Suprapubic skin (tissue), 3 donors: ENCODE results near the gene TIGD4.

Source experiments
- POLR2A ChIP-seq, 2 donors: fragments of 450-650 bp; IDR thresholded peaks; one replicate each; pipeline ENCODE4 v1.6.1; 2017; ENCODE audit warnings: antibody characterized with exemption in 2 of 2, mild to moderate bottlenecking in 2 of 2, moderate library complexity in 2 of 2
- TF ChIP-seq, protein P1 (sequence below), 2 donors: fragments of 200-600 bp in 1 of 2; fragments of 450-650 bp in 1 of 2; sonication (generic) in 1 of 2; IDR thresholded peaks; one replicate each; pipeline ENCODE4 v1.5.1; 2016 to 2019; ENCODE audit warnings: antibody characterized with exemption in 2 of 2, mild to moderate bottlenecking in 1 of 2, moderate library complexity in 1 of 2

DNA sequence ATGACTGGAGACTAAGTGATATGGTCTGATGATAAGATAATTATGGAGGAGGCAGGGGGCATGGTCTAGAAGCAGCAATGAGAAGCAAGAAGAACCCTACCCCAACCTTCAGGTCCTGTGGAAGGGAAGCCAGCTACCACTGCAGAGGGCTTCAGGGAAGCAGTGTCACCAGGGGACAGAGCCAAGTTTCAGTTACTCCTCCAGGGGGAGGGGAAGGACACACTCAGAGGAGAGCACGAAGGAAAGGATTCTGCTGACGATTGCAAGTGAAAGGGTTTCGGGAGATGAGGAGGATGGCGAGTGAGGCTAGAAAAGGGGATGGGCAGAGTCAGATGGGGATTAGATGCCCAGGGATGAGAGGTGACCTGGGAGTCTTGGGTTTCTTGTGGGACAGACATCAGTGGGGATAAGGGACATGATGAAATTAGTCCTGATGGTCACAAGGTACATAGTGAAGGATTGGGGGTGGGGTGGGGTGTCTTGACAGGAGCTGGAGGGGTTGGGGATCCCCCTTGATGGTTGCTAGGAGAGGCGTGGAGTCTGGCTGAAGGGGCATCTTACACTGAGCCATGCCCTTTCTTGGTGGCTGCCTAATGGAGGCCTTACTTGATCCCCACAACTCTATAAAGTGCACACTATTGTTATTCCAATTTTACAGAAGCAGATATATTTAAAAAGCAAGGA lies 45.4 kb downstream of the TIGD4 start:
- TF ChIP-seq, protein P1, sequence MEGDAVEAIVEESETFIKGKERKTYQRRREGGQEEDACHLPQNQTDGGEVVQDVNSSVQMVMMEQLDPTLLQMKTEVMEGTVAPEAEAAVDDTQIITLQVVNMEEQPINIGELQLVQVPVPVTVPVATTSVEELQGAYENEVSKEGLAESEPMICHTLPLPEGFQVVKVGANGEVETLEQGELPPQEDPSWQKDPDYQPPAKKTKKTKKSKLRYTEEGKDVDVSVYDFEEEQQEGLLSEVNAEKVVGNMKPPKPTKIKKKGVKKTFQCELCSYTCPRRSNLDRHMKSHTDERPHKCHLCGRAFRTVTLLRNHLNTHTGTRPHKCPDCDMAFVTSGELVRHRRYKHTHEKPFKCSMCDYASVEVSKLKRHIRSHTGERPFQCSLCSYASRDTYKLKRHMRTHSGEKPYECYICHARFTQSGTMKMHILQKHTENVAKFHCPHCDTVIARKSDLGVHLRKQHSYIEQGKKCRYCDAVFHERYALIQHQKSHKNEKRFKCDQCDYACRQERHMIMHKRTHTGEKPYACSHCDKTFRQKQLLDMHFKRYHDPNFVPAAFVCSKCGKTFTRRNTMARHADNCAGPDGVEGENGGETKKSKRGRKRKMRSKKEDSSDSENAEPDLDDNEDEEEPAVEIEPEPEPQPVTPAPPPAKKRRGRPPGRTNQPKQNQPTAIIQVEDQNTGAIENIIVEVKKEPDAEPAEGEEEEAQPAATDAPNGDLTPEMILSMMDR (IDR thresholded peaks at IDR 0.05): no peak
- TF ChIP-seq POLR2A (IDR thresholded peaks at IDR 0.05): no peak
